ENCODE measurements around the gene TMEM108. TPM values are rescaled to one million over a fixed set of nuclear protein-coding genes. Genes with fewer than 3 reads are reported as not detected.

Gene TMEM108
- total RNA-seq, 6 experiments from 2014 or later = not detected

DNA sequence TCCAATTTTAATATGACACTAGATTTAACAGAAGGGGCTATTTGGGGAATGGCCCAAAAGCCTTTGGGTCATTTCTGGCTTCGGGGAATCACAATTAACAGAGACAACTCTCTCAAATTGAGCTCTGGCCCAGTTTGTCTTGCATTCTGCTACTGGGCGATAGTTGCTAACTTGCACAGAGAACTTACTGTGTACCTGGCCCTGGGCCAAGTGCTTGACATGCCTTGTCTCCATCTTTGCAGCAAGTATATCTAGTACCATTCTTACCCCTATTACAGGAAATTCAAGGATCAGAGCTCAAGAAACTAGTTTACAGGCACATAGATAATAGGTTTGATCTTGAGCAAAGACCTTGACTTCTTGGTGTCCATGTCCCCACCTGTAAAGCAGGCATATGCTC is 175.7 kb downstream of the TMEM108 start:
- H3K4me1 Mint-ChIP-seq (ENCODE audit: low read depth) = peaks cover 6% of the 10 kb centered on the region; the same call in 1 of the 2 replicates
- H3K27ac Mint-ChIP-seq = no peak overlapping the region
- TF ChIP-seq, protein P1, sequence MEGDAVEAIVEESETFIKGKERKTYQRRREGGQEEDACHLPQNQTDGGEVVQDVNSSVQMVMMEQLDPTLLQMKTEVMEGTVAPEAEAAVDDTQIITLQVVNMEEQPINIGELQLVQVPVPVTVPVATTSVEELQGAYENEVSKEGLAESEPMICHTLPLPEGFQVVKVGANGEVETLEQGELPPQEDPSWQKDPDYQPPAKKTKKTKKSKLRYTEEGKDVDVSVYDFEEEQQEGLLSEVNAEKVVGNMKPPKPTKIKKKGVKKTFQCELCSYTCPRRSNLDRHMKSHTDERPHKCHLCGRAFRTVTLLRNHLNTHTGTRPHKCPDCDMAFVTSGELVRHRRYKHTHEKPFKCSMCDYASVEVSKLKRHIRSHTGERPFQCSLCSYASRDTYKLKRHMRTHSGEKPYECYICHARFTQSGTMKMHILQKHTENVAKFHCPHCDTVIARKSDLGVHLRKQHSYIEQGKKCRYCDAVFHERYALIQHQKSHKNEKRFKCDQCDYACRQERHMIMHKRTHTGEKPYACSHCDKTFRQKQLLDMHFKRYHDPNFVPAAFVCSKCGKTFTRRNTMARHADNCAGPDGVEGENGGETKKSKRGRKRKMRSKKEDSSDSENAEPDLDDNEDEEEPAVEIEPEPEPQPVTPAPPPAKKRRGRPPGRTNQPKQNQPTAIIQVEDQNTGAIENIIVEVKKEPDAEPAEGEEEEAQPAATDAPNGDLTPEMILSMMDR (IDR thresholded peaks at IDR 0.05) = no peak
- no peak for DNase-seq
- peaks cover 8% of the 10 kb centered on the region; the same call in 1 of the 2 replicates for H3K9me3 Mint-ChIP-seq
- no peaks in the 10 kb centered on the region for H3K36me3 Mint-ChIP-seq (ENCODE audit: low read depth)
- no peak overlapping the region for H3K4me3 Mint-ChIP-seq
- peaks cover 3% of the 10 kb centered on the region; the same call in 1 of the 2 replicates for H3K27me3 Mint-ChIP-seq (ENCODE audit: insufficient read depth)

DNA sequence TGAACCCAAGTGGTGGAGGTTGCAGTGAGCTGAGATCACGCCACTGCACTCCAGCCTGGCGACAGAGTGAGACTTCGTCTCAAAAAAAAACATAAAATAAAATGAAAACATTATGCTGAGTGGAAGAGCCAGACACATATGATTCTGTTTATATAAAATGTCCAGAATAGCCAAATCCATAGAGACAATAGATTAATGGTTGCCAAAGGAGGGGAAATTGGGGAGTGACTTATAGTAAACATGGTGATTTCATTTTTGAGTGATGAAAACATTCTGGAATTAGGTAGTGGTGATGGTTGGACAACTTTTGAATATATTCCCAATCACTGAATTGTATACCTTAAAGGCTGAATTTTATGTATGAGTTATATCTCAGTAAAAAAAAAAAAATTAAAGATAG is 189.6 kb downstream of the TMEM108 start:
- no peaks in the 10 kb centered on the region for H3K4me1 Mint-ChIP-seq (ENCODE audit: low read depth)
- TF ChIP-seq, protein P1 (IDR thresholded peaks at IDR 0.05) = no peak
- no peaks in the 10 kb centered on the region for H3K27me3 Mint-ChIP-seq (ENCODE audit: insufficient read depth)
- peaks cover 8% of the 10 kb centered on the region for H3K9me3 Mint-ChIP-seq
- no peak overlapping the region for H3K4me3 Mint-ChIP-seq
- no peaks in the 10 kb centered on the region for H3K36me3 Mint-ChIP-seq (ENCODE audit: low read depth)
- no peak for DNase-seq
- no peak overlapping the region for H3K27ac Mint-ChIP-seq

DNA sequence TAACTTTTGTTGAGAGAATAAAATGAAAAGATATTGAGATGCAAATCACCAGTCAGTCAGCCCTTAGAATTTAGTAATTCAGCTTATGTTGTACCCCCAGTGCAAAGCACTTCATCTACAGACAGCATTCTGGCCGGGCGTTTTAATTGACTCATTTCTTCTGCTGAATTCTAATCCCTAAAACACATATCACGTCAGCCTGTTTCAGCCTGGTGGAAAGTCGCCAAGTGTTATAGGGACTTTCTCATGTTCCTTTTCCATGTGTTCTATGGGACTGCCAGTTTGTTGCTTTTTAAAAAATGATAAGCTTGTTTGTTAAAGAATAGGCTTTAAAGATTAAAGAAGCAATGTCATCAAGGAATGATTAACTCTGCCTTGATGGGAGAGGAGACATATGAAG is 192.0 kb downstream of the TMEM108 start:
- H3K9me3 Mint-ChIP-seq = peaks cover 5% of the 10 kb centered on the region
- no peaks in the 10 kb centered on the region for H3K27me3 Mint-ChIP-seq (ENCODE audit: insufficient read depth)
- DNase-seq = no peak
- no peaks in the 10 kb centered on the region for H3K4me1 Mint-ChIP-seq (ENCODE audit: low read depth)
- no peak overlapping the region for H3K27ac Mint-ChIP-seq
- TF ChIP-seq, protein P1 (IDR thresholded peaks at IDR 0.05) = no peak
- H3K36me3 Mint-ChIP-seq (ENCODE audit: low read depth) = no peaks in the 10 kb centered on the region
- H3K4me3 Mint-ChIP-seq = no peak overlapping the region

DNA sequence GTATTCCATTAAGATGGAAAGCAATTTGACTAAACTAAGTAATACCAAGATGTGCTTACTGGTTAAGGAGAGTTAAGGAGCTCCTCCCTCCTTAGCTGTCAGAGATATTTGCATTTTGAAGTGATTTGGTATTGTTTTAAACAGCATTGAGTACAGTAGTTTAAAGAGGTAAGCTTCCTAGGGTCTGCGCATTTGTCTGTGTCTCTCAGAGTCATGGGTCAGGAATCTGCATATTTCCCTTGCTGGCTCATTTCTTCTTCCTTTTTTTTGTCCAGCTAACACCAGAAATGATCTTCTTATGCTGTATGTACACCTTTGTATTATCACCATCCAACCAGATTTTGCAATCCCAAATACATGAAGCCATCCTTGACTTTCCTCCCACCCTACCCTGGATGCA is 198.7 kb downstream of the TMEM108 start:
- Mint-ChIP-seq H3K4me3 (no peak overlapping the region), H3K4me1 (ENCODE audit: low read depth) (no peaks in the 10 kb centered on the region), H3K27me3 (ENCODE audit: insufficient read depth) (no peaks in the 10 kb centered on the region; the same call in 1 of the 2 replicates), H3K36me3 (ENCODE audit: low read depth) (no peaks in the 10 kb centered on the region), H3K27ac (no peak overlapping the region), H3K9me3 (no peaks in the 10 kb centered on the region)
- TF ChIP-seq, protein P1 (IDR thresholded peaks at IDR 0.05) = no peak
- DNase-seq = no peak

DNA sequence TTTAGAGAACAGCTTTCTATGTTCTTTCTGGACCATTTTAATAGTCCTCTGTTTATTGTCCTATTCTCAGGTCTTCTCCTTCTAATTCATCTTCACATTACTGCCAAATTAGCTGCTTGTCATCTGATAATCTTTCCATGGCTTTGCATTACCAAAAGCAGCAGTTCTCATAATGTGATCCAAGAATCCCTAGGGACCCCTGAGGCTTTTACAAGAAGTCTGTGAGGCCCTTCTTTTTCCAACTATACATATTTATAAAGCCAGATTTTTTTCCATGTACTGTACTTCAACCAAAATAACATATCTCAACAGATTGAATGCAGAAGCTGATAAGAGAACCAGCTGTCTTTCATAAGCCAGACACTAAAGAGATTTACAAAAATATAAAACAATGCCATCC is 199.2 kb downstream of the TMEM108 start:
- no peaks in the 10 kb centered on the region for H3K36me3 Mint-ChIP-seq (ENCODE audit: low read depth)

More for the DNA sequence above, 199.2 kb downstream of the TMEM108 start:
- no peaks in the 10 kb centered on the region for H3K9me3 Mint-ChIP-seq
- DNase-seq = no peak
- no peak overlapping the region for H3K27ac Mint-ChIP-seq
- H3K4me3 Mint-ChIP-seq = no peak overlapping the region
- H3K27me3 Mint-ChIP-seq (ENCODE audit: insufficient read depth) = peaks cover 3% of the 10 kb centered on the region
- TF ChIP-seq, protein P1 (IDR thresholded peaks at IDR 0.05) = no peak
- H3K4me1 Mint-ChIP-seq (ENCODE audit: low read depth) = no peaks in the 10 kb centered on the region

All from HFFc6 (cell line).